ENCODE data around the gene HDAC9.

GRCh38 chr7:18724318-18724717, 228.8 kb downstream of the HDAC9 start:
- TF ChIP-seq EZH2 (IDR thresholded peaks at IDR 0.05) (no peak), CTCF (IDR thresholded peaks at IDR 0.05) (no peak)
